HG03439 (cell line): ENCODE data around the gene KCNJ6.
"Not testable (repeated sequence)": the region's sequence is repeated elsewhere in the genome, so short reads cannot be mapped to it uniquely, and the experiment has no call there.

Experiments used
- ATAC-seq: cut with Tn5 transposase; IDR thresholded peaks from one replicate; pipeline ENCODE4 v1.9.1; 2021; ENCODE audit warnings: mild to moderate bottlenecking, moderate library complexity; ENCODE audit not compliant: unreplicated experiment

Gene KCNJ6

DNA sequence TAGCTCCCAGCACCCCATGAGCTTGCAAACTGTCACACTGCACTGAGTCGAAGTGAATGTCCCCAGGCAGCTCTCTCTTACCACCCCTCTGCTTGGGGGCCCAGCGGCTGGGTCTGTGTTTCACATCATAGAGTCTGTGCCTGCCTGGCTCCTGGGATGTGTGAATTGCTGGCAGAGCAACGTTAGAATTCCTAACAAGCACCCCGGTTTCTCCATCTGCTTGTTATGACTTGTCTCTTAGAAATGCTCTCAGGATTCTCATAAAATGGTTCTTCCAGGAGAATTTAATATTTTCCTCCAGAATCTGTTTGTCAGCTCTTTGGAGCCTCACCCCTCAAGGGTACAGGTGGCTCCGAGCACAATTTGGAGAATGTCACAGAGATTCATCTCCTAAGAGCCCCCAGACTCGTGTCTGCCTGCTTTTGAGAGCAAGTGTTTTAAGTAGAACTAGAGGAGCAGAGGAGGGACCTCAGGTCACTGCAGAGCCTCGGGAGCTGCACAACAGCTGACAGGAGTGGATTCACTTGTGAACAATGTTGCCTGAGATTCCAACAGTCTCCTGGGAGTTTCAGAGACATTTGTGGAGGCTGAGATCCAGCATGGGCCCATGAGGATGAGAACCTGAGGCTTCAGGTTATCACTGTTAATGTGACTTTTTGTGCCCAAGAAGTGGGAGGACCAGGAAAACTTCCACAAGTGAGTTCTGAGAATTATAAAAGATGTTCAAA is 131.5 kb downstream of the KCNJ6 start:
- ATAC-seq = no peak

- ATAC-seq = no peak
Observed at GRCh38 chr21:37783016-37783415, 133.2 kb downstream of the KCNJ6 start.

GRCh38 chr21:37780991-37781983 is 135.0 kb downstream of the KCNJ6 start:
- no peak for ATAC-seq

GRCh38 chr21:37771181-37771580 is 145.1 kb downstream of the KCNJ6 start:
- ATAC-seq = no peak

GRCh38 chr21:37770461-37770860 is 145.8 kb downstream of the KCNJ6 start:
- ATAC-seq = no peak

DNA sequence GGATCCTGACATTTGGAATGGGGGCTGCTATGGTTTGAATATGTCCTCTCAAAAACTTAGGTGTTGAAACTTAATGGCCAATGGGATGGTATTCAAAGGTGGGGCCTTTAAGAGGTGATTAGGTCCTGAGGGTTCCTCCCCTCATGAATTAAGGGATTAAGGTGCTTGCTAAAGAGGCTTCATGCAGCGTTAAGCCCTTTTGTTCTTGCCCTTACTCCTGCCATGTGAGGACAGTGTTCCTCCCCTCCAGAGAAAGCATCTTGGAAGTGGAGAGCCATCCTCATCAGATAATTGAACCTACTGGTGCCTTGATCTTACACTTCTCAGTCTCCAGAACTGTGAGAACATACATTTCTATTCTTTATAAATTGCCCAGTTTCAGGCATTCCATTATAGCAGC is 146.6 kb downstream of the KCNJ6 start:
- ATAC-seq = no peak

GRCh38 chr21:37767984-37768383 is 148.3 kb downstream of the KCNJ6 start:
- no peak for ATAC-seq

- no peak for ATAC-seq
Observed at GRCh38 chr21:37766129-37766528, 150.1 kb downstream of the KCNJ6 start.

DNA sequence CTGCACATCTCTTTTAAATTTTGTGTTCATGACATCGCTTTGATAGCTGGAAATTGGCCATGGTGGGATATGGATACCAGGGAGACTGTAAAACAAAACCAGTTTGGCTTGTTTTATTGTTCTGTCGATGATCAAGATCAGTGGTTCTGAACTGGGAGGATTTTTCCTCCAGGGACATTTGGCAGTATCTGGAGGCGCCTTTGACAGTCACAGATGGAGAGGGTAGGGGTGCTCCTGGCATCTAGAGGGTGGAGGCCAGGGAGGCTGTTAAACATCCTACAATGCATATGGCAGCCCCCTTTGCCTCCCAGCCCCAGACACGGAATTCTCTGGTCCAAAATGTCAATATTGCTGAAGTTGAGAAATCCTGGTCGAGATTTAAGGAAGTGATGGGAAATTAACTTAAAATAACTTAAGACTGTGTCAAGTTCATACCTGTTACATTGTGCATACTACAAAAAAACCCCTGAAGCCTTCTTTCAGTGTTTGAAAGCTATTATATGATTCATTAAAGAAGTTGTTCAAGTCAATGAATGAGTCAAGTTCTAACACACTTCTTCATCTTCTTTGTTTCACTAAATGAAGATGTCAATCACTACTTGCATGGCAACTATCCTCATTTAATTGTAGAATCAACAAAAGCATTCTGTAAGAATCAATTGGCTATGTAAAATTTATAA is 150.9 kb downstream of the KCNJ6 start:
- no peak for ATAC-seq

GRCh38 chr21:37764691-37765090 is 151.6 kb downstream of the KCNJ6 start:
- no peak for ATAC-seq

GRCh38 chr21:37763298-37763697 is 153.0 kb downstream of the KCNJ6 start:
- no peak for ATAC-seq

GRCh38 chr21:37762606-37763005 is 153.7 kb downstream of the KCNJ6 start:
- ATAC-seq = no peak

- ATAC-seq = not testable (repeated sequence)
Observed at GRCh38 chr21:37761406-37761805, 154.9 kb downstream of the KCNJ6 start.

DNA sequence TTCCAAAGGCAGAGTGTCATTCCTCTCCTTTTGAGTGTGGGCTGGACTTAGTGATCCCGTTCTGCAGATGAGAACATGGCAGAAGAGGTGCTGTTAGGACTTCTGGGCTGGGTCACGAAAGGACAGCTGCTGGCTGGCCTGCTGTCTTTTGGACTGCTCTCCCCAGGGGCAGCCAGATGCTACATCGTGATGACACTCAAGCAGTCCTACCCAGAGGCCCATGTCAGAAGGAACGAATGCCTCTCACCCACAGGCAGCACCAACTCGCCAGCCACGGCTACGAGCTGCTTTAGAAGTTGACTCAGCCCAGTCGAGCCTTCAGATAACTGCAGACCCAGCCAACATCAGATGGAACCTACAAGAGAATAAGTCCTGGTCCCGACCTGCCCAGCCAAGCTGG is 156.5 kb downstream of the KCNJ6 start:
- ATAC-seq = no peak

- no peak for ATAC-seq
Observed at GRCh38 chr21:37758982-37759381, 157.3 kb downstream of the KCNJ6 start.

DNA sequence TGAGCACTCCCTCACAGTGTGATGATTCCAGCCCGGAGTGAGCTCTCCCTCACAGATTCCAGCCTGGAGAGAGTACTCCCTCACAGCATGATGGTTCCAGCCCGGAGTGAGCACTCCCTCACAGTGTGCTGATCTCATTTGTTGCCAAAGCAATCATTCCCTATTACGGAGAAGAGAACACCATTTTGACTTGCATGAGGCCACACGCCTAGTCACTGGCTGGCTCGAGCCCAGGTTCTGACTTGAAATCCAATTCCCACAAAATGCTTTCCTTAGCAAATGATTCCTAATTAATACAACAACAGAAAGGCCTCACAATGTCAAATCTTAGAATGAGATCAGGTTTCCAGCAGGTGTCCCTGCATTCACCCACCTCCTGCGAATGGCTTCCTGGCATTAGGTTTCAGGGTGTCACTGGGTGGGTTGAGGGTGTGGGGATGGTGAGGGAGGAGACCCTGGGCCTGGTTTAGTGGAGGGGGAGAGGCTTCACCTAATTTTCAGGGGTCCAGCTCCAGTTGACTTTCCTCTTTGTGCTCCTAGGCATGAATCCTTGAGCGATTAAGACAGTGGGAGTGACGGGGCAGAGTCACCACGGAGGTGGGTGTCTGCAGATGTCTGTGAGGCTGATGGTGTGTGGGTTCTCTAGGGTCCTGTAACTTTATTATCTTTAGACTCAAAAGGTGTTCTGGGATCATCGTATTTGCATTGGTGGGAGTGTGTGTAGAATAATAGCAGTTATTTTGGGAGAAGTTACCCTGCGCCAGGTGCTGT is 158.5 kb downstream of the KCNJ6 start:
- no peak for ATAC-seq

DNA sequence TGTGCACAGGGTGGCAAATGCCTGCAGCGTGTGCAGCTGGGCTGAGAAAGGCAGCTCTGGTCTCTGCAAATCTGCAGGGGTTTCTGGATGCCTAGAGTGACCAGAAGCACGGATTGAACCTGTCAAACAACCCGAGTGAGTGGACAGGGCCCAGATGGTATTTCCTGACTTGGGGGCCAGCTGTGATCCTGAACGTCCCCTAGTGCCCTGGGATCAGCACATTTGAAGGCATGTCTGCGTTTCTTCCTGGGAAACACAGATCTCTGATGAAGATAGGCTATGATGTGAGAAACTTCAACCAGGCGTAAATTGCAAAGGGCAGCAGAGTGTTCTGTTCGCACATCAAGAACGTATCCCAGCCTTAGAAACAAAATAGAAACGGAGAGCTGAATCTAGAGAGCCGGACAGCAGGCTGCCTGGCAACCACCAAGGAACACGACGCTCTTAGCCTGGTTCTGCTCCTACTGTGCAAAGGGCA is 163.1 kb downstream of the KCNJ6 start:
- no peak for ATAC-seq

DNA sequence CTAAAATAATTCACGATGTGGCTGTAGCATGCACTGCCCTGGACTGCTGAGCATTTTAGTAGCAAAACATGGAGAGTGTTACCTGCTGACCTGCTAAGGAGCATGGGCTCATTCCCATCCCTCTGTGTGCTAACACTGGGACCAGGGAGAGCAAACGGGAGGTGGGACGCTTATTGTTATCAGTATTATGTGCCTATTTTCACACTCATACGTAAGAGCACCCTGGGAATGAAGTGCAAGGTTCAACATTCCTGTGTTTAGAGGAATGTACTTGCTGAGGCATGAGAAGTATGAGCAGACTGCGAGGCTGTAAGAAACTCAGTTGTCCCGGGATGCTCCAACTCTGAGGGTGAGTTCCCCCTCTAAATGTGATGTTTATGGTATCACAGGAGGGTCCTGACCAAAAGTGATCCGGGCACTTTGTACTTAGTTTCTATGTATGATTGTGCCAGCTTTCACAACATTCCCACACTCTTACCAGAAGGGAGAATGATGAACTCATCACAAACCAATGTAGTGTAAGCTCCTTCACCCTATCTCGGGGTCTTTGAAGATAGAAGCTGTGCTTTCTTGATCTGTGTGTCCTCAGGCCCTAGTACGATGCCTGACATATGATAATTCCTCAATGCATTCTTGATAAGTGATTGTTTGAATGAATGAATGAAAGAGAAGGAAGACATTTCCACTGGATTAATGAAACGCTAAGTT is 164.8 kb downstream of the KCNJ6 start:
- no peak for ATAC-seq

GRCh38 chr21:37749132-37749531 is 167.1 kb downstream of the KCNJ6 start:
- ATAC-seq = no peak

DNA sequence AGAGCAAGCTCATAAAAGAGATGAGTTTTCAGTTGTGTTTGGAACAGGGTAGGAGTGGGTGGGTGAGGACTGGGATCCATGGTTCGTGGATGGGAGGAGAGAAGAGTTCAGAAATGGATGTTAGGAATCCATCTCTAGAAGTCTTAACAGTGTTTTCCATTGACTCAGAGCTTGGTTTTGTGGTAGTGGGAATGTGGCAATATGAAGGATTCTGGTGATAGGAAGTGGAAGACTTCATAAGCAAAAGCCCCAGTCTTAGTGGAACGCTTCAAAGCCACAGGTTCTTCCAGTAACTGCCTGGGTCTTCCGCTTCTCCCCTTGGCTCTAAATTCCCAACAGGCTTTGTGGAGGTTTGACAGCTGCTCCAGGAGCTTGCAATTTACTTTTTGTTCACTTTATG is 167.9 kb downstream of the KCNJ6 start:
- no peak for ATAC-seq
